ENCODE data around the gene PANK3.
A peak's percentile ranks its signal among the peaks of the same experiment; 100 is the strongest.
"Not testable (repeated sequence)": the region's sequence is repeated elsewhere in the genome, so short reads cannot be mapped to it uniquely, and the experiment has no call there.

PANK3 gene

DNA sequence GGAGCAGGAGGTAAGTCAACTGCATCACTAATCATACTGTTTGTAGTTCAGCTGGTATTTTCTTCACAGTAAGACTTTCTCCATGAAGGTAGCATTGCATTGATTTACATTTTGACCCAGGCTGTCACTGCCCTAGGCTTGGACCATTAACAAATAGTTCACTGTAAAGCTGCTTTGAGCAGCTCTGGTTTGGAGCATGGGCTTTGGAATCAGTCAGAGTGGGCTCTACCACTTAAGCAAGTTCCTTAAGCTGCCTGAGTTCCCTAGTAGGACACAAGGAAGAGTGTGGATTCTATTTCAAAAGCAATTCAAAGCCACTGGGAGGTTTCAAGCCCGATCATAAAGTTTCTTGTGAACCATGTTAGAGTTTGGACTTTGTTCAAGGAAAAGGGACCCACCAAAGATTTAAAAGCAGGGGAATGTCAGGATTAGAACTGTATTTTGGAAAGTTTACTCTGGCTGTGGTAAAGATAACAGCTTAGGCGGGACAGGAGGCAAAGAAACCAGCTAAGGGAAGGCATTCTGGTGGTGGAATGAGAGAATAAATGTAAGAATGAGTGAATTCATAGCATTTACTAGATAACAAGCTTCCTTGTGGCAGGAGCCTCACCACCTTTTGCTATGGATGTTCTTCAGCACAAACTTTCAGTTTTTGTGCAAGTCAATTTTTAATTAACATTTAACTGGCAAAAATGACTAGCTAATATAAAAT lies 12.3 kb upstream of the PANK3 start:
- DNase-seq, result no peak

DNA sequence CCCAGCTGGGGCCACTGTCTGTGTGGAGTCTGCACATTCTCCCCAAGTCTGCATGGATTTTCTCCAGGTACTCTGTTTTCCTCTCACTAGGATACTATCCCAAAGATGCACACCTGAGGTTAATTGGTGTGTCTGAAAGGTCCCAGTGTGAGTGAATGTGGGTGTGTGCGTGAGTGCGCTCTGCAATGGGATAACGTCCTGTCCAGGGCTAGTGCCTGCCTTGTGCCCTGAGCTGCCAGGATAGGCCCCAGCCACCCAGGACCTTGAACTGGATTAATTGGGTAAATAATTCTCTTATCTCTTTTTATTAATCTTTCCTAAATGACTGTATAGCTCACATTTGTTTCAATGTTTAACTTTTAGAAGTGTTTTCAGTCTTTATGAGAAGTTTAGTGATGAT lies 11.5 kb upstream of the PANK3 start:
- no peak for DNase-seq

DNA sequence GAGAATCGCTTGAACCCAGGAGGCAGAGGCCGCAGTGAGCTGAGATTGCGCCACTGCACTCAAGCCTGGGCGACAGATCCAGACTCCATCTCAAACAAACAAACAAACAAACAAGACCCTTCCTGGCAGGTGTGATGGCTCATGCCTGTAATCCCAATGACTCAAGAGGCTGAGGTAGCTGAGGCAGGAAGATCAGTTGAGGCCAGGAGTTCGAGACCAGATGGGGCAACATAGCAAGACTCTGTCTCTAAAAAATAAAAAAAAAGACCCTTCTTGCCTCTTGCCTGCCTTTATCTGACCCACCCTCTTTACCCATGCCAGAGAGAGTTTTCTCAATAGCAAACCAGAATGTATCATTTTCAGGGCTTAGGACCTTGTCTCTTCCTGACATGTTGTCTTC lies 8.8 kb upstream of the PANK3 start:
- no peak for DNase-seq

DNA sequence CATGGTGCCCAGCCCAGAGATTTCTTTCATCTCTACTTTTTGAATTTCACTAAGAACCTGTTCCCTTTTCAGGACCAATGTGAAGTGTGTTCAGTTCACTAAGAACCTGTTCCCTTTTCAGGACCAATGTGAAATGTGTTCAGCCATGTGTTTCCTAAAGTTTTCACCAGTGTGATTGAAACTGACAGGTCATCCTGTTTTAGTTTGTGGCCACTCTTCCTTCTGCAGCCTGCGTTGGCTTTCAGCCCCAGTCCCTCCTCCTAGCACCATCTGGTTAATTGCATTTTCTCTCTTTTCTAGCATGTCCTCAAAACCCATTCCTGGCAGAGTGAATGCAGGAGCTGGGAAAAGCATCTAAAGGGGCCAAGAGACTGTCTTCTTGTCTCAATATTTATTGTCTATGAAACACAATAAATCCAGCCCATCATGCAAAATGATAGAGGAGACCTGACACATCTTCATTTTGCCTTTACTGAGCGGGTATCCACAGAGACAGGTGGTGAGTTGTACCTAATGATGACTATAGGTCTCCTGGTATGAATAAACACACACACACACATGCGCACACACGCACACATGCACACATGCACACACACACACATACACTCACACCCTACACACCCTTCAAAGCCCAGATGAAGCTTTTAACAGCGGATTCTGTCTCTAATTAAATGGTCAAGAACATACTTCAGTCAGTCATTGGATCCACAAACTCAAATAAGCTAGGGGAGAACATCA lies 6.1 kb upstream of the PANK3 start:
- DNase-seq, result no peak

DNA sequence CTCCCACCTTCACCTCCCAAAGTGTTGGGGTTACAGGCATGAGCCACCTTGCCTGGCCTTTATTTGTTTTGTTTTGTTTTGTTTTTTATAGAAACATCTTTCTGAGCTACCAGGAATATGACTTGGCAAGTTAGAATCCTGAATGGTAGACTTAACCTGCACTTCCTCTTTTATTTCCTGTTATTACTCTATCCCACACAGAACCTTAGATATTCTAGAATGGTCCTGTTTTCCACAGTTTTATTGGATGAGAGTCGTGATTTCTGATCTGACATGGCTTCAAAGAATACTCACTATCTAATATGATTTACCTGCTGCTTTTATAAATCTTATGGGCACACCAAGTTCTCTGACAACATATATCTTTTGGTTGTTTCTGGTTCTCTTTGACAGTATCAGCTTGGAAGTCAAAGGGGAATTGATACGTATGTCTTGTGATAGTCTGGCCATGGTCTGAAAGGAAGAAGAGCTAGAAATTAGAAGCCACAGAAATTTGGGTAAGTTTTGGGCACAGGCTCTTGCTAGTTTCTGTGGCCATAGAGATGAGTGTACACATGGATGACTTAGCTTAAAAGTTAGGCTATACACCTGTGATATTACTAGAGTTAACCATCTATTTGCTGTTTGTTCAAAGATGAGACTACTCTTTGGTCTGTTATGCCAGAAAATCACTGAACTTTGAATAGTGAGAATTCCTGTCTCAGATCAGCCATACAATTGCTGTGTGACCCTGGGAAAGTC lies 4.7 kb upstream of the PANK3 start:
- DNase-seq, result no peak

DNA sequence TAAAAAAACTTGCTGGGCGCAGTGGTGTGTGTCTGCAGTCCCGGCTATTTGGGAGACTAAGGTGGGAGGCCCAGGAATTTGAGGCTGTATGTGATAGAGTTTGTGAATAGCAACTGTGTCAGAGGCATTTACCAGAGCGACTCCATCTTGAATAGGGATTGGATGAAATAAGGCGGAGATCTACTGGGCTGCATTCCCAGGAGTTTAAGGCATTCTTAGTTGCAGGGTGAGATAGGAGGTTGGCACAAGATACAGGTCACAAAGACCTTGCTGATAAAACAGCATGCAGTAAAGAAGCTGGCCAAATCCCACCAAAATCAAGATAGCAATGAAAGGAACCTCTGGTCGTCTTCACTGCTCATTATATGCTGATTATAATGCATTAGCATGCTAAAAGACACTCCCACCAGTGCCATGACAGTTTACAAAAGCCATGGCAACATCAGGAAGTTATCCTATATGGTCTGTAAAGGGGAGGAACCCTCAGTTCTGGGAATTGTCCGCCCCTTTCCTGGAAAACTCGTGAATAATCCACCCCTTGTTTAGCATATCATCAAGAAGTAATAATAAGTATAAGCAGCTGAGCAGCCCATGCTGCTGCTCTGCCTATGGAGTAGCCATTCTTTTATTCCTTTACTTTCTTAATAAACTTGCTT lies 1.8 kb upstream of the PANK3 start:
- not testable (repeated sequence) for DNase-seq

DNA sequence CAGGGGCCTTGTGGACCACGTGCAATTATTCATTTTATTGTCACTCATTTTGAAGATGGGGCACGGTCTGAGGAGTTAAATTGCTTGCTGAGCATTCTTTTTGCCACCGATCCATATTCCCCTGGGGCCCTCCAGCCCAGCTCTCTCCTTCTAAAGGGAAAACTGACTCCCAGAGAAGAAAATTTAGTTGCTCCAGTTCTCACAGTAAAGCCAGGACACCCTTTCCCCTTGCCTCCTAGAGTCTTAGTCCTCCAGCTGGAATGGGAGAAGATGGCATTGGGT lies 1.0 kb upstream of the PANK3 start:
- DNase-seq, result no peak

DNA sequence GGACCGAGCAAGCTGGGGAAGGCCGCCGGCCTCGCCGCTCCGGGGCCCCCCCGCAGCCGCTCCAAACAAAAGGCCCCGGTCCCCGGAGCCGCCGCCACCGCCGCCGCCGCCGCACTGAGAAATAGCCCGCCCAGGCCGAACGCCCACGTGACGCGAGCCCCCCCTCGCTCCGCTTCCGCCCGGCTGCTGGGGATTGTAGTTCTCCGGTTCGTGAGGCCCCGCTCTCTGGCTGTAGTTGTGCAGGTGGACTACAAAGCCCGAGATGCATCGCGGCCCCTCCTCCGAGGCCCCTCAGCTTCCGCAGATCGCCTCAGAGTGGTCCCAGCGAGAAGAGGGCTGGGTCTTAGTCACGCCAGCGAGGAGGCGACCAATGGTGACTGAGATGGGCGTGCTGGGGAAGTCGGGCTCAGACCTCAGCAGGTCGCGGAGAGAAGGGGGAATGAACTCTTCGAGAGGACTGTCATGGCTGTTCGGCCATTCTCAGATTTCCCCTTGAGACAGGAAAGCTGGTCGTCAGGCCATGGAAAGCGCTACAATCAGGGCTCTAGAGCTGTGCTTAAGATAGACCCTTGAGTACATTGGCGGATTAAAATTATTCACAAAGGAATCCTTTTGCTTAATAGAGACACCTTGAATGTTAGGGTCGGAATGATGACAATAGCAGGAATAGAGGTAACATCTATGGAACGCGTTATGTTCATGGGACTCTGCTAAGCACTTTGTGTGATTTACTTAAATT lies 489 bp upstream of the PANK3 start:
- peak; percentile 94 to 95 for DNase-seq

DNA sequence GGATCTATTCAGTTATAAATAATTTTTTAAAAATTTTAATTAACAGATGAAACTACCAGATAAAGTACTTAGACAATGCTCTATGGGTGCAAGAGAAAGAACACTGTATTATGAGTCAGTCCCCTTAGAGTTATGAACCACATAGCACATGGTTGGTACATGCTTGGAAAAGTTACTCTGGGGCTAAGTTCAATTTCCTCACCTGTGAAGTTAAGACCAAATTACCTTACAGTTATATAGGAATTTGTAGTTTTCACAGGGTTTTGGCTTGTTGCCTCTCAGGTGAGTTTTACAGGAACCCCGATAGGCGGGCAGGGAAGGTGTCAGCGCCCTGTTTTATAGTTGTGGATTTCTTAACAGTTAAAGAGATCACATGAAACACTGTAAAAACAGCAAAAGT lies 1.2 kb downstream of the PANK3 start:
- DNase-seq, result peak in 1 of 2 experiments; percentile 21

DNA sequence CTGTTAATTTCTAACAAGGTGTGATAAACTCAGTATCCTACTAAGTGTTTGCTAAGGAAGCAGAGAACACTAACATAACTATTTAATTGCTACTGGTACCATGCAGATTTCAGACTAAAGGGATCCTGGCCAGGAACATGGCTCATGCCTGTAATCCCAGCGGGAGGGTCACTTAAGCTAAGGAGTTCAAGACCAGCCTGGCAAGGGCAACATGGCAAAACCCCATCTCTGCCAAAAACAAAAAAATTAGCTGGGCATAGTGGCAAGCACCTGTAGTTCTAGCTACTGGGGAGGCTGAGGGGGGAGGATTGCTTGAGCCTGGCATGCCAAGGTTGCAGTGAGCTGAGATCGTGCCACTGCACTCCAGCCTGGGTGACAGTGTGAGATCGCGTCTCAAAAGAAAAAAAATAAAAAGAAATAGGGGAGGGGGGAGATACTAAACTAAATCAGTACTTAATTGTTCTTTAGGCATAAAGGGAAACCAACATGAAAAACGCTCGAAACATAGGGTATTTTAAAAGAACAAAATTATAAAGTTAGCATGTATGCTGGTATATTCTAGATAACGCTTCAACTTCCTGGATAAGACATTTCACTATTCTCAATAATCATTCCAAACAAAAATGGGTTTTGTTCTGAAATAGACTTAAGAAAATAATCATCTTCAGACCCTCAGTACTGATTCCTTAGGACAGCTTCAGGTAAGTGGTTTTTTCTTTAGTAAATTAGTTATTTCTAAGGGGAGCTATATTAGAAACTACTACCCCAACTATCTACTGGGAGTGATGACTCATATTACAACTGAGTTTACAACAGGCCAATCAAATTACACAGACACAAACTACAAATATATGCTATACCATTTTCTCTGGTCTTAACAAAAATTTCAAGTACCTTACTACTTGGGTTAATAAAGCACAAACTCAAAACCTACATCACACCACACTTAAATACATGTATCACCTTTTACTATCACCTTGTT lies 3.5 kb downstream of the PANK3 start:
- no peak for DNase-seq

DNA sequence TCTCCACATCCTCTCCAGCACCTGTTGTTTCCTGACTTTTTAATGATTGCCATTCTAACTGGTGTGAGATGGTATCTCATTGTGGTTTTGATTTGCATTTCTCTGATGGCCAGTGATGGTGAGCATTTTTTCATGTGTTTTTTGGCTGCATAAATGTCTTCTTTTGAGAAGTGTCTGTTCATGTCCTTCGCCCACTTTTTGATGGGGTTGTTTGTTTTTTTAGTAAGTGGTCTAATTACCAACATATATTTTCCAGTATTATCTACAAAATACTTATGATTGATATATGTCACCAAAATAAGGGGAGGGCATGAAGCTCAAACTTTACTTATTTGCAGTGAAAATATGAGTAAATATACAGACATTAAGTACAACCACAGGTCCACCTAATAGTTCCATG lies 5.0 kb downstream of the PANK3 start:
- not testable (repeated sequence) for DNase-seq

DNA sequence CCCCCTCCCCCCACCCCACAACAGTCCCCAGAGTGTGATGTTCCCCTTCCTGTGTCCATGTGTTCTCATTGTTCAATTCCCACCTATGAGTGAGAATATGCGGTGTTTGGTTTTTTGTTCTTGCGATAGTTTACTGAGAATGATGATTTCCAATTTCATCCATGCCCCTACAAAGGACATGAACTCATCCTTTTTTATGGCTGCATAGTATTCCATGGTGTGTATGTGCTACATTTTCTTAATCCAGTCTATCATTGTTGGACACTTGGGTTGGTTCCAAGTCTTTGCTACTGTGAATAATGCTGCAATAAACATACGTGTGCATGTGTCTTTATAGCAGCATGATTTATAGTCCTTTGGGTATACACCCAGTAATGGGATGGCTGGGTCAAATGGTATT lies 5.5 kb downstream of the PANK3 start:
- DNase-seq, result not testable (repeated sequence)

DNA sequence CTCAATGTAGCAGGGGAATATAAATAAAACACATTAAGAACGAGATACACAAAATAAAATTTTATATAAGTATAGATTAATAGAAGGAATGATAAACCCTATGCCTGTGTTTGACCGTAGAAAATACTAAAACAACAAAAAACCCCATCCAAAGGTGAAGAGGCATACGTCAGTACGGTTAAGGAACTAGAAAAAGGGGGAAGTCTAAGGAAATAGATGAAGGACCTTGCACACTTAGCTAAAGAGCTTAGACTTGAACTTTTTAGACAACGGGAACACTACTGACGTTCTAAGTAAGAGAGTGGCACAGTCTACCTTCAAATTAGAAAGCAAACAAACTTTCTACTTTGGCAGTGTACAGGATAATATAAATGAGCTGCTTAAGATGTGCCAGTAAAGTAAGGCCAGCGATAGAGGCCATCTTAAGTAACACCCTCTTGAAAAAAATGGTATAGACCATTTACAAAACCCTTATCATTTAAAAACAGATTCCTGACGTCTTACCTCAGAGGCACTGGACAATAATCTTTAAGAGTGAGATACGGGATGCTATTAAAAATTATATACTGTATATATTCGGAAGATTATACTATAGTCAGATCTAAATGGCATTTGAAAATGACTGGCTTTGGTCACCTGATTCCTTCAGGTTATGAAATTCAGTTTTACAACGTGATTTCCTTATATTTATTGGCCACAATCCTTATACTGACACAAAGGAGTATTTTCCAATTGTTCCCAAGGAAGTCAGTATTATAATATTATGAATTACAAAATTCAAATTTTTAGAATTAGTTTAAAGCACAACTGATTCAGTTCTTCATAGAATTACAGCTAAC lies 8.5 kb downstream of the PANK3 start:
- no peak for DNase-seq

DNA sequence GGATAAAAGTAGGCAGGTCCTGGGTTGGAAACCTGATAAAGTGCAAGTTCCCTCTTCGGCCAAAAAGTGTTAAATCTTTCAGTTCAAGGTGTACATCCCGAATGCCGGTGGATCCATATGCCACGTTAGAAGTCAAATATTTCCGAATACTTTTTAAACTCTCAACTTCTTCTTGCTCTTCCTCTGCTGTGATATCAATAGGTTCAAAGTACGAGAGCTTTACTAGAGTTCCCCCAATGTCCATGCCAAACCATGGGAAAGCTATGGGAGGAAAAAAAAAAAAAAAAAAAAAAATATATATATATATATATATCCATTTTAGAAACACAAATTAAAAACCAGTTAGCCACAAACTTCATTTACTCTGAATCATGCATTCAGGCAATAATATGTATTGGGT lies 10.4 kb downstream of the PANK3 start:
- DNase-seq, result no peak

DNA sequence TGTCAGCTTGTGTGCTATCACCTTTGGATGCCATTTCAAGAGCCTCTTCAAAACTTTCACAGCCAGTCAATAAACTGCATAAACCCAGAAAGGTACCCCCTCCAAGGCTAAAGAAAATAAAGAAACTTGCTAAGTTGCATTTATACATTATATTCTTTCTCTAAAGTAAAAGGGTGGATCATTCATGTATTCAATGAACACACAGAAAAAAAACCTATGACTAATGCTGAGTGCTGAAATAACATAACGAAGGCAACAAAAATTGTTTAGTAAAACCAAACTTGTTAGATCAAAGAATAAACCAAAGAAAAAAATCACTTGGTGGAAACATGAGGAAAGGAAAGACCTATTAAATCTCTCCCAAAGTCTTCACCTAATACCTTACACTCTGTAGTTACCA lies 15.2 kb downstream of the PANK3 start:
- DNase-seq, result no peak

DNA sequence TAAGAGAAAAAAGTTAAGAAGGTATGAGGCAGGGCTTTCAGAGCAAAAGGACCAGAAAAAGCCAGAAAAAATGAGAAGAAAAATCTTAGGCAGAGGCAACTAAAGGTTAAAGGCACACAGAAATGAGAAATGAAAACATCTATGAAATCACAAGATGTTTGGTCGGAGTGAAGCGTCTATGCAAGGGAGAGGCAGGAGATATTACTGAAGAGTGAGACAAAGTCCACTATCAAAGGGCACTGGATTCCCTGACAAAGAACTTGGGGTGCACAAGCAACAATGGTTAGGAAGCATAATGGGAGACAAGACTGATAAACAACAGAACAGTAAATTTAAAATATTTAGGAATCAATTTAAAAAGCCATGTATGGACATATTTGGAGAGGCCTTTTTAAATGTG lies 16.9 kb downstream of the PANK3 start:
- DNase-seq, result no peak

DNA sequence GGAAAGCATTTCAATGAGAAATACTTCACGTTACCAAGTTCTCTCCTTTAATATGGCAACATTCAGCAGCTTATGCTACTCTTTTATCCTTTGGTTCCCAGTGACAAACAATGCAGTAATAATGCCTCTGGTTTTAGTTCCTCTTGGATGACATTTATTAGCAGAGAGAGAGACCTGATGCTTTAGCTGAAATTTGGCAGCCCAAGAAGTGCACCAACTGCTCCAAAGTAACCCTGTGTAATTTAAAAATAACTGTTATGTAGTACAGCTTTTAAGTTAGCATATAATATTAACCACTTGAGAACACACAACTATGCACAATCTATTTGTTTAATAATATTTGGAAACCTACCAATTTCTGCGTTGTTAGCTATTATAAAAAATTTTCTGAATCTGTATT lies 21.8 kb downstream of the PANK3 start:
- no peak for DNase-seq

DNA sequence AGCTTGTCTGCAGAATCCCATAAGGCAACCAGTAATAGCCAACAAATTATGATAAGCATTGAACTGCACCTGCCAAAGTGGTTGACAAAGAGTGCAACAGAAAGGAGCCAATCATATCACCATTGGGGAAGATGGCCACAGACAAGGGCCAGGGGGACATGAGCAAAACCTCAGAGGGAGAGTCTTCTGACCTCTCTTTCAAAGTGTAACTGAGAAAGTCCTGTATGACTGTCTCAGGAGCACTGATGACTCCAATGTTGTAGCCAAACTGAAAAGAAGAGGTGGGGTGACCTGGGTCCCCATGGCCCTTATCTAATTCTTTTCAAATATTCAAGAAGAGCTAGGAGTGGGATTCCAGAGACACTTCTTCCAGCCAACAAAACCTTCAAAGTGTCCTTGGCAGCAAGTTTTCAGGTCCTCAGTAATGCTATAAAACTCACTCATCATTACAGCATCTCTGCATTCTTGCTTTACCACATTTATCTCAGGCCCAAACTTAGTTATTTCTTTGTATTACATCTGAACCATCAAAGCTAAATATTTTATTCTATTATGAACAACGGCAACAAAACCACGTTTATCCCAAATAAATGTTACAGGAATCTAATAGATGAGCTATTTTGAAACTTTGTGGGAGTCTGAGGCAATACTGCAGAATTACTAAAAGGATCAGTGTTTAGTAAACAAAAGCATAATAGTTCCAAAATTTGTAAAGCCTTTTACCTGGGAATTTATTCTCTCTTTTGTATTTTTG lies 25.6 kb downstream of the PANK3 start:
- DNase-seq, result no peak

DNA sequence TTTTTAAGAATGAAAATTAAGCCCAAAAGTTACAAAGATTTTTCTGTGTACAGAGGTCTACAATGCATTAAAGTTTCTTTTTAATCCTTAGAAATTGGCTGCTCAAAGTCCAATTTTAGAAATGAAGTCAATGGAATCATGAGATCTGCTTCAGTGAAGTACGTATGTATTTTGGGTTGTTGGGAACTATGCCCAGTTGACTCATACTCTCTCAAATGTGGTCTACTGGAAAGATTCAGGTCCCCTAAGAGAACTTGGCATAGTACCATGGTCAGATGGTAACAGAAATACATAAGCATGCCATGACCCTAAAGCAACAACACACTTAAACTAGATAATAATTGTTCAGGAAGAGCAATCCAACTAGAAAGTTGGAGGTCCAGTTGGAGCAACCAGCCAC lies 27.0 kb downstream of the PANK3 start:
- DNase-seq, result no peak

DNA sequence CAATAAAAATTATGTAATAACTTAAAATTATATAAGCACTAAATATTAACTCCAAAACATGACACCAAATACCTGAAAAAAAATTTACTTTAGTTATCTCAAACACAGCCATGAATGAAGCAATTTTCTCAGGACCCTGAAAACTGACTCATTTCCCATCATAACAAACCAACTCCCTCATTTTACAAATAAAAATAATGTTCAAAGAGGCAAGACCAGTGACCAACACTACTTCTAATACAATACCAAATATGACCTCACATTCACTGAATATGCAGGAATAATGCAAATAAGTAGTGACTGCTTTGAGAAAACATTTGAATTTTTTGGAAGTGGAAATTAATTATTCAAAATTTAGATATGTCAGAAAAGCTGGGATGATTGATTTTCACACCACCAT lies 28.5 kb downstream of the PANK3 start:
- DNase-seq, result no peak

Data from AML-193 (cell line).